GM21423 (cell line): ENCODE measurements around the gene ZNF236.

ENCODE experiments used
- ATAC-seq: cut with Tn5 transposase; IDR thresholded peaks from one replicate; pipeline ENCODE4 v1.9.1; 2021; ENCODE audit warnings: mild to moderate bottlenecking, moderate library complexity; ENCODE audit not compliant: unreplicated experiment

The ZNF236 gene

DNA sequence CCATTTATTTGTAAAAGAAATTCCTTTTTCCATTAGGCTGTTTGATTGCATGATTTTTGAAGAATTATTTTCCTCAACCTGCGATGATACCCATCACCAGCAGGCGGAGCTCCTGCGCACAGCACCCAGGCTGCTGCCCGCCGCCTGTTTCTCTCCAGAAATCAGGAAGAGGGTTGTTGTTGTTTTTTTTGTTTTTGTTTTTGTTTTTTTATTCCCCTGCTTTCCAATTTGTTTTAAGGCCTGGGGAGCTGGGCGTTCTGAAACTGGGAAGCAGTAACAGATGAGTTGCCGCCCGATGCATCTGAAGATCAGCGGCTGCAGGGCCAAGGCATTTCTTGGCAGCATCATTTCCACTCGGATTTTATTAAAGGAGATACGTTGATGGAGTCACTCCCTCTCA is 178.2 kb downstream of the ZNF236 start:
- ATAC-seq, result no peak

DNA sequence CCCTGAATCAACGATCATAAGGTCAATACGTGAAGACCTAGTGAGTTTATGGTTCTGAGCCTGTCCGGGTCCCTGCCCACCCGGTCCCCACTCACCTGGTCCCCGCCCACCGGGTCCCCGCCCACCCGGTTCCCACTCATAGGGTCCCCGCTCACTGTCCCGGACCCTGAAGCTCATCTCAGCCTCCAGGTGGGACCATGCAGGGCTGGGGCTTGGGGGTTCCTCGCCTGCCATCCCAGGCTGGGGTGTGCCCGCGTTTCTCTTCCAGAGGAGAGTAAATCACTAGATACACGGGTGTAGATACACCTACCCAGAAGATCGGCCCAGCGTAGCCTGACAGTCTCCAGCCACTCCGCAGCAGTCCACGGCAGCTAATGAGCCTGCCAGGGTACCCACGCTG is 178.7 kb downstream of the ZNF236 start:
- no peak for ATAC-seq

DNA sequence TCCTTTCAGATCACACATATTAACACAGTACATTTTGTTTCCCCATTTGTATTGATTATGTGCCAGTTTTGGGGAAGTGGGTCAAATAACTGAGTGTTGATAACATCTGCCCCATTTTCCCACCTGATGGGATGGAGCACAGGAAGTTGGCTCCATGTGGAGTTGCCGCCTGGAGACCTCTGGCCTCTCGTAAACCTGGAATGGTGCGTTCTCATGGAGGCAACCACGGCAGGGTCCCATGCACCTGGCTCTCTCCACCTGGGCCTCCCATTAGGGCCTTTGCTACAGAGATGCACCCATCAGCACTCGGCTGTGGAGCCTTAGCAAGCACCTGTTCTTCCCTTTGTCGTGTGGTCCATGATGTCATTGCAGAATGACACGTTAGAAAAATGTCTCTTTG is 179.6 kb downstream of the ZNF236 start:
- ATAC-seq, result no peak

DNA sequence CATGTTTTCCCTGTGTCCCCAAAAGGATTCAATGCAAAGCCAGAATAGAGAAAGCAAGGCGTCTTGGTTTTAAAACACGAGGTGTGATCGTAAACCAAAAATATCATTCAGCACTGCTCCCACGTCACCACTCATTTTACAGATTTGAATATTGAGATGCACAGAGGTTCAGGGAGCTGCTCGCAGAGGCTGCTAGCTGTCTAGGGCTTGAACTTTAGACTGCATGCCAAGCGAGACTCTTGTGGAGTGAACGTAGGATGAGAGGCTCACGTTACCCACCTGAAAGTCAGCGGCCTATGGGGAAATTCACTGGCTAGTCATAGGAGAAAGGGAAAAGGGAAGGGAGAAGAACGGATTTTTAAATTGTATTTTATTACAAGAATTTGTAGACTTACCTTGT is 180.1 kb downstream of the ZNF236 start:
- no peak for ATAC-seq

DNA sequence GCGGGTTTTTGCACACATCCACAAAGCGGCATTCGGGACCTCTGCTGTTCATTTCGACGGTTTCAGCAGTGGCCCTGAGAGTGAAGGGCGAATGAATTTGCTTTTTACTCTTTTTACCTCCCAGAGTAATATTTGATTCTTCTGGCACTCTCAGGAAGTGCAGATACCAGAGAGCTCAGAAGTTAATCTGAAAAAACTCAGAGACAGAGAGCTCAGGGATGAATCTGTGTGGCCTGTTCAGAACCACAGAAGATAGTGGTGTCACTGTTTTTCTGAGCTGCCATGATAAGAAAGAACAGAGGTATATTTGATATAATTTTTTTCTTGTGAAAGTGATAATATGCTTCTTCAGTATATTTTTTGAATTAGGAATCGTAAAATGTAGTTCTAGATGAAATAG is 181.0 kb downstream of the ZNF236 start:
- ATAC-seq, result no peak

DNA sequence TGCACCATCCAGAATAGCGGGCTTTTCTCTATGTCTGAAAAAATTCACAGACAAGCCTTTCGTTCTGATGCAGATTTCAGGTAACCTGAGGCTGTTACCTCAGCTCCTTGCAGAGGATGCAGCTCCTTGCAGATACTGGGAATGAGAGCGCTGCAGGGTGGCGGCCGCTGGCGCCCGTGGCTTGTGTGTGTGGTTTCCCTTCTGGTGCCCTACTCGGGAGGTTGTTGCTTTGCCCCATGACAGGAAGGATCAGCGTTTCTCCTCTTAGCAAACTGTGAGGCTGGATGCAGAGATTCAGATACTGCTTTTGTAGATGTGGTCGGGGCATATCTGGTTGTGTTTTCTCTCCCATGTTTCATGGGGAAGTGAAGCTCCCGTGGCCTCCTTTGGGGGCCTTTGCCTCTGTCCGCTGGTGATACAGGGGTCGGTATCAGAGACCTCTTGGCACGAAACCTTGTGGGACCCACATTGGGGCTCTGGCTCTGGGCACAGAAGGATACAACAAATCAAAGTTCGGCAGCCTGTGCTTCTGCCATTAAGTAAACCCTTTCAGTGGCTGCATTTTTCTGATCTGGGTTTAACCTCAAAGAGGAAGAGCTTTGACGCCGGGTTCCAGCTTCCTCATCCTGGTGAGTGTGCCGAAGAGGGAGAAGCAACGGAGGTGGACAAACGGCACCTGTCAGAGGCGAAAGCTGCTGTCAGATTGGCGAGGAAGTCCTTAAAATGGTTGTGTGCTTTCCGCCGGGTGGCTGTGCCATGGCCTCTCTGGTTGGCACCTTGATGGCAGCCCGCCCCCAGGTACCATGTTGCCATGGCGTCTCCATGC is 182.4 kb downstream of the ZNF236 start:
- no peak for ATAC-seq

DNA sequence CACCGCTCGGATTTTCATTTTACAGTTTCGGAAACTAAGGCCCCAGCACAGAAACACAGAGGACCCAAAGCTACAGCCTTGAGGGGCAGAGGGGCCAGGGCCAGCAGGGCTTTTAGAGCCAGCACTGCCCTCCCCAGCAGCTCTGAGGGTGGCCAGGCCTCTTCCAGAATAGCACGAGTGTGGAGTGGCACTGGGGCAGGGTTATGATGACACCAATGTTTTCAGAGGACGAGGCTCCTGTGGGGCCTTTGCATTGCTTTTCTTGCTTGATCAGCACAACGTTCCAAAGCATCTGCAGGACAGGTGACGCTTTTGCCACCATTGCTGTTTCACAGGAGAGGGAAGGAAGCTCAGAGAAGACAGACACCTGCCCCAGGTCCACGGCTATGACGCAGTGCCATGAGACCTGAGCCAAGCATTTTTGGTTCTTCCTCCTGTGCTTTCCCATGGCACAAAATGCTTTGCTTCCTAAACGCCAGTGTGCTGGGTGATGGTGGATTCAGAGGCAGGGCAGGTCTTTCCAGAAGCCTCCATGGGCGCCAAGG is 183.4 kb downstream of the ZNF236 start:
- ATAC-seq, result no peak

DNA sequence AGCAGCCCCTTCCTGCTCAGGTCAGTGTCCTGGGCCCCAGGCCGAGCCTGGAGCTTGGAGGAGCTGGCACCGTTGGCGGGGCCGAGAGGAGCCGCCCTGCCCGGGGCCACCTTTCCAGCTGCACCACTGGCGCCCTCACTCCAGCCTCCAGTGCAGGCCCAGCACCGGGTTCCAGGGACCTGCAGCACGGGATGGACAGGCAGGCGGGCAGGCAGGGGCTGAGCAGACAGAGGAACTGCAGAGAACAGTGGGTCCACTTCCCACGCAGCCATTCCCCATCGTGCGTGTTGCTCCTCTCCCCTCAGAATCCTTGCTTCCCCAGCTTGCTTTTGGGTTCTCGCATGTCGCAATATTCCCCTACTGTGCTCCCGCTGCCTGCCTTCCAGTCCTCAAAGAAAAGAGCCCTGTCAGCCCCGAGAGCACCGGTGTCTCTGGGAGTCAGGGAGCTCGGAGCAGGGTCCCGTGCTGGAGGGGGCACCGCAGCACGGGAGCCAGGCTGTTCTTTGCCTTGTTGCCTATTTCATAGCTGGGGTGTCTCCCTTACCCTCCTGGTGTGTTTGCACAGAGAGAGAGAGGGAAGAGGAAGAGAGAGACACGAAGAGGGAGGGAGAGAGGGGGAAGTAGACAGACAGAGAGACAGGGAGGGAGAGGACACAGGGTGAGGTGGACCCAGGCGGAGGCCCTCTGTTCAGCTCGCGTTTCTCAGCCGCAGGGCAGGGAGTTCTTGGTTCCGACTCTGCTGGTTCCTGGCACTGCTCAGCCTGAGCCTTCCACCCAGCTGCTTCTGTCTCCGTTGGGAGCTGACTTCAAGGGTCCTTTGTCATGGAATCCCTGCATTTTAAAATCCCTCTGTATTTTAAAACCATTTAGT is 184.2 kb downstream of the ZNF236 start:
- no peak for ATAC-seq

DNA sequence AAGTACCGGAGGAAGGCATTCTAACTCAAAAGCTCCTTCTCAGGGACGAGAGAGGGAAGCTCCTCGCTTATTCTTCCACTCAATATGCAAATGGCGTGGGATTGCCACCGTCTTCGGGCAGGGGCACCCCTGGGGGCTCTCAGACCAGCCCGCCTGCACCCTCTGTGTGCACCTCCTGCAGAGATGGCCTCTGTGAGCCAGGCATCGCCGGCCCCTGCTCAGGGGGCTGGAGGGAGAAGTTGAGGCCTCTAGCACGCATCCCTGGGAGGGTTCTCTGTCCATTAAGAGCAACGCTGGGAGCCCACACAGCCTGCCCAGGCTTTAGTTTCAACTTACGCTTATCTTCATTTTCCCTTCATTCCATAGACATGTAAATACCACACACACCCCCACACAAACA is 184.9 kb downstream of the ZNF236 start:
- no peak for ATAC-seq

DNA sequence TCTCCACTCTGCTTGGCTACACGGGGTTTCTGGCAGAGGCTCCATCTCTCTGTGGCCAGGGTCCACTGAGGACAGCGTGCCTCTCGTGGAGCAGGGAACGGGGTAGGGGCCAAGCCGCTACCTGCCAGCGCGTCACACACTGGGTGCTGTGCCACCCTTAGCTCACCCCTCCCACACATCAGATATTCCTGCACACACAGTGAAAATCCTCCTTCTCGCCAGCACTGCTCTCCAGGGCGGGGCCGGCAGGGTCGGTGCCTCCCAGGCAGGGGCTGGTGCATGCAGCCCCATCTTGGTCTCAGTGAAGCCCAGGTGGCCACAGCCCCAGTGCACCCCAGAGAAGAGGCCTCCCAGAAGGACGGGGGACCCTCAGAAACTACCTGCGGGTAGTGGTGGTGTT is 185.6 kb downstream of the ZNF236 start:
- ATAC-seq, result no peak

DNA sequence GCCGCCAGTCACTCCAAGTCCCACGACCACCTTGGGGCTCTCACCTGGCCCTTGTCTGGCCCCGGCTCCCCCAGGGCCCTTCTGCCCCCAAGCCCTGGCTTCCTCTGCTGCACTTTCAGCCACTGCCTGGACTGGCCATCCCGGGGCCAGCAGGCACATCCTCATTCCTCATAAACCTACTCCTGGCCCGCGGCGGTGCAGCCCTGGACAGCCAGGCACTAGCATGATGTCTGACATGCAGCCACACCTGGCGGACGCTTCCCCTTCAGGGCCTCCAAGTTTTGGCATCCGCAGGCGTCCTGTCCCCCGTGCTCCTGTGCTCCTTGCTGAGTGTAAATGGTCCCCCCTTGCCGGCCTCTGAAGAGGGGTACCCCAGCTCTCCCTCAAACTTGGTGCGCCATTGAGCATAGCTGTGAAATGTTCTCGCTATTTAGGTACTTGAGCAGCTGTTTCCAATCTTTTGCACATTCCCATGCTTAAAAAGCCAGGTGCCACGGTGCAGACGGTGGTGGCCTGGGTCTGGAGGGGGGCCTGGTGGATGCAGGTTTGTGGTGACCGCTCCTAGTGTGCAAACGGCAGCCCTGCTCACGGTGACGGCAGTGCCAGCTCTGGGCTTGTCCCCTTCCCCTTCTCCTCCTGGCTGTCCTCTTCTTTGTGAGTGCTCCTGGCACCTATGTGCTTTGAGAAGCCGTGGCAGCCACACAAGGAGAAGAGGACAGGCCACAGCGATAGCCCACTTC is 186.4 kb downstream of the ZNF236 start:
- no peak for ATAC-seq

DNA sequence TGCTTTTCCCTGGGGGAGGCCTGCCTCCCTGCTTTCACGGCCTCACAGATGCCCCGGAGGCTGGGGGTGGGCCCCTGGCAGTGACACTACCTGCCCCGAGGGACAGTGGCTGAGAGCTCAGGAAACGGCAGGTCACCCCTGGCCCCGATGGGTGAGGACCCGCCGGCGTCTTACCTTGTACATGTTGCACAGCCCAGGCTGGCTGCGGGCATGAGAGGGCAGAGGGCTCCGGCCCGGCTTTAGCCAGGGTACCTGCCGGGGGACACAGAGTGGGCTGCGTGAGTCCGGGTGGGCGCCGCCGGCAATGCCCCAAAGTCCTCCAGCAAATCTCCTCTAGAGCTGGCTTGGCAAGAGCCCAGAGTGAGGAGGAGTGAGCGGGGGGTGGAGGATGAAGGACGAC is 187.3 kb downstream of the ZNF236 start:
- no peak for ATAC-seq

DNA sequence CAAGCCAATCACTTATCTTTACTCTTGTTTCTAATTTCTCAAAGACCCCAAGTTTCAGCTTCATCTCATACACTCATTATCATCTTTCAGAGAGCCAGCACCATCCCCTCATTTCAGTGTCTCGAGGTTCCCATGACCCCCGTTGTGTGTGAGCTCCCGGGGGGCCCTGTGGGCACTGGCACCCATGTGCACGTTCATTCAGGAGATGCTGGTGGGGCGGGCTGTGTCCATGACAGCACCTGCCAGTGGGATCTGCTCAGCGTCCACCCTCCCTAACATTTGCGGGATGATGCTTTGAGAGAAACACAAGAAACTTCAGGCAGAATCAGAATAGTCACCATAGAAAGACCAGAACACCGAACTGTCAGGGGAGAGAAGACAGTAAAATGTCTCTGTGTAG is 189.8 kb downstream of the ZNF236 start:
- no peak for ATAC-seq

DNA sequence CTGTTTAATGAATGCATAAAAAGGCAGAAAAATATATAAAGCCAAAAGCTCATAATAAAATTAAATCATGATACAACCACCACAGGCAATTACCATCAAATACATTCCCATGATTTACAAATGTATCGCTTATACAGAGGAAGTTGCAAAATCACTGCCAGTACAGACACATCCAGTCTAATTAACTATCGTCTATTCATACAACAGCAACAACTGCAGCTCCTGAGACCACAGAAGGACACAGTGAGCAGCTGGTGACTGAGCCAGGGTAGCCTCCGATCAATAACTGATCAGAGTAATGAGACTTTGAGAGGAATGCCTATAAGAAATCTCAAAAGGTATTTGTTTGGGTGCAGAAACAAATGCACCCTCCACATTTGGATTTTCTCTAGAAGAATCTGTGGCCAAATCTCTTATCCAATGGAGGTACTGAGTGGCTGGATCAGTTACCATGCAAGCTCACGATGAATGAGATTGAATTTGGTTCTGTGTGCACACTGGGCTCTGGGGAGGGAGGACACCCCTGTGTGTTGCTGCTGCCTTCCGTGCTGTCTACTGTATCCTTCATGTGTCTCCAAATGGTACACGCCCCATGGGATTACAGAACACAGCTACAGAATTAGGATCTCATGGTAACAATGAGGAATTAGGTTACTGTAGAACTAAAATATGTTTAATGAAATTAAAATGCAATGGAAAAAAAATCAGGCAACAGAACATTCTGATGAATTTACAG is 190.6 kb downstream of the ZNF236 start:
- no peak for ATAC-seq

DNA sequence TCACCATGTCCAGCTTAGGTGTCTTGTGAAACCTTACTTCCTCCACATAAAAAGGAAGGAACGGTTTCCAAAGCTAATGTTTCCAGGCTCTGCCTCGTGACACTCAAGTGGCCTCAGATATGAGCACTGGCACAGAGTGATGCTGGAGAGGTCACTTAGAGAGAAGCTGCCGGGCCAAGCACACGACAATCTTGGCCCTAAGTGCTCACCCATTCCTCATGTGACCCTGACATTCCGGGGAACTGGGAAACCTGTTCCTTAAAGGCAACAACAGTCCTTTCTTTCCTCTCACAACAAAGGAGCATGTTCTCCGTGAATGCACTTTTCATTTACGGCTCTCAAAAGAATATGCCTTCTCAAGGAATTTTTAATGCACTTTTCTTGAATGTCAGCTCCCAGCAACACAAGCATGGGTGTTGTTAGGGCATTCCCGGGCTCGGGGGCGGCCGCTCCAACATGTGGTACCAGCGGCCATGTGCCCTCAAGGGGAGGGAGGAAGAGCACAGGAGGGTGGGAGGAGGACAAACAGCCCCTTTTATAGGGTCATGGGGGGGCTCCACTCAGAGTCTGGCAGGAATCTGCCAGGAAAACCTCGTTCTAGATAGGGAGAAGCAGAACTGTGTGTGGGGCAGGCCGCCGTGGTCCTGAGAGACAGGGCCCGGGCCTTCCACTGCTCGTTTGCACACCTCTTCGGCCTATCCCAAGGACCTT is 191.6 kb downstream of the ZNF236 start:
- ATAC-seq, result no peak

DNA sequence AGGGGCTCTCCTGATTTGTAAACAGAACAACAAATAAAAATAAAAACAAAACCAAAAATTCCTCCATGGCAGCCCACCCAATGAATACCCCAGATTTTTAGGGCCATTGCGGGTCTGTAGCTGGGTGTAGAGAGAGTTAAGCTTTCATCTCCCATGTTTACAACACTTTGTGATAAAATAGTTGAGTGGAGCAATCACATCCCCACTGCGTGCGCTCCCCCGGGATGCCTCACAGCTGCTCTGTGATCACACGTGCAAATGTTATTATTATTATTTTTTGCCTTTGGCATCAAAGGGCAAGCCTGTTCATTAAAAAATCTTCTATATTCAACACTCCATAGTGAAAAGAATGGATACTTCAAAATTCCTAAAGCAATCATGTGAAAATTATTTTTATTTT is 192.2 kb downstream of the ZNF236 start:
- ATAC-seq, result no peak

DNA sequence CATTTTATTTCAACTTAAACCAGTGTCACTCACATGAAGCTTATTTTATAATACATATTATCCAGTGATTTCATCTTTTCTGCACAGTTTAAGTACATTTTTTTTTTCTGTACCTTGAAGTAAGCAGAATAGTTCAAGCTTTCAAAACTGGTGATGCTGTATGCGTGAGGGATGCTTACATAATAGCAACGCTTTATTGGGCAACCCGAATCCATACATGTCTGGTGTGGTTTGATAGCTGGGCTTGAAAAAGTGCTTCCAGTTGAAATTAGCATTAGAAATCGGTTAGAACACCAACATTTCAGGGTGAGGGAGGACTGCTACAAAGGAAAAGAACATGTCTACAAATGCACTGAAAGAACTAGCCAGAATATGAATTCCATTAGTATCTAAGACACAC is 192.8 kb downstream of the ZNF236 start:
- ATAC-seq, result no peak

DNA sequence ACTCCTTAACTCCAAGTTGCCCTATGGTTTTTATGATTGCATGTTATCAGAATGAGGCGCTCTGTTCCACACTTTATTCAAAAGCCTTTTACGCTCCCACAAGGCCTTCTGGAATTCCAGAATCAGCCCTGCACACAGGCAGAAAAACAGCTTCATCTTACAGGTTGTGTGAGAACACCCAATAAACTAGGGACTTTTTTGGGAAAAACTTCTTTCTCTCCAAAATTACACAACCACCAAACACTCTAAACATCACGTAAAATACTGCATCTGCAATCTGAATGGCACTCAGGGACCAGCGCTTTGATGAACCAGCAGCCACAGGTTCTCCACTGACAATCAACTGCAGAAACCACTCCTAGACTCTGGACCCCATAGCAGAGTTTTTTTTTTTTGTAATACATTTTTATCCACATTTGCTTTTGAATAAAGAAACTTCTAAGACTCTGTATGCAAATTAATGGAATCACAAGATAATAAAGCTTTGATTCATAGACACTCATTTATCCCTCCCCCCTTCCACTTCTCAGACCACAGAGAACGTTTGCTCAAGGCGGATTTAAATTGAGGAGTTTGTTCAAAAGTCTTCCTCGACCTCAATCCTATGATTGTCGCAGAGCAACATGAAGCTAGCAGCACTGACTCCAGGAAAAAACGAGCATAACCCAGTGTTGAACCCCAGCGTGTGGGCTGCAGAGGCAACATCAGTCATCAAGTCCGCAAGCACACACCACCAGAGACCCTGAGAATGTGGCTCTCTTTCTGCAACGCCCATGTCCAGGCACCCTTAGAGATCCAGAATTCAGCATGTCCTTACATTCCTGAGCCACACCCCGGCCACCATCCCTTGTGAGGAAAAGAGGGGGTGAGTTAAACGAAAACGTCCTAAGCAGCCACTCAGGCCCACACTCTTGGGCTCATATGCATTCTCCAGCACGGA is 193.7 kb downstream of the ZNF236 start:
- no peak for ATAC-seq

DNA sequence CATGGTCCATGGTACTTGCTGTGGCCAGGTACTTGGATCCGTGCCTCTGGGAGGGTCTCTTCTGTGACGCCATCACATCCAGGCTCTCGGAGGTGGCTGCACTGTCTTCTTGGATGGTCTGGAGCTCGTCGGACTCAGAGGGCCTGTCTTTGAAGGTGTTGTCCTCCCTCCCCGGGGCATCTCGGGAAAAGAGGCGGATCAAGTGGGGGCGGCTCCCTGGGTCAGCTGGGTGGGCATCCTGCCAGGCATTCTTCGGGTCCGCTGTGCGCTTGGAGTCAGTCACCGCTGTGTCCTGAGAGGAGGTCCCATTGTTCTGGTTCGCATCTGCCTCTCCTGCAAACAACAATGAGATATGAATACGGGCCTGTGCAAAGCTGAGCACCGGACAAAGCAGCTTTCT is 194.6 kb downstream of the ZNF236 start:
- no peak for ATAC-seq
